WTC11 (cell line): Measurements from ENCODE around the gene OGFOD3.

Source experiments
- ATF6 ChIP-seq: sonication (generic); formaldehyde crosslinking; IDR thresholded peaks from 2 replicates; pipeline ENCODE4 v1.8.1; 2023; ENCODE audit warnings: mild to moderate bottlenecking, missing genetic modification reagents
- CDX4 ChIP-seq: fragments of 250-450 bp; sonication (Bioruptor Pico); IDR thresholded peaks from 2 replicates; pipeline ENCODE4 v1.9.0; 2021; ENCODE audit warnings: moderate library complexity, mild to moderate bottlenecking, inconsistent platforms, borderline replicate concordance
- CTCF ChIP-seq: fragments of 200-600 bp; IDR thresholded peaks from 2 replicates; pipeline ENCODE4 v1.8.0; 2022; ENCODE audit warnings: antibody characterized with exemption
- HMGA2 ChIP-seq: fragments of 250-450 bp; sonication (Bioruptor Pico); IDR thresholded peaks from 2 replicates; pipeline ENCODE4 v1.4.0; 2021; ENCODE audit warnings: mild to moderate bottlenecking, moderate library complexity
- MYBL2 ChIP-seq: sonication (generic); formaldehyde crosslinking; IDR thresholded peaks from 2 replicates; pipeline ENCODE4 v1.8.1; 2023; ENCODE audit warnings: mild to moderate bottlenecking, moderate library complexity, missing genetic modification reagents
- PRDM15 ChIP-seq: sonication (generic); formaldehyde crosslinking; IDR thresholded peaks from 2 replicates; pipeline ENCODE4 v1.8.0; 2022; ENCODE audit warnings: missing genetic modification reagents
- STAT6 ChIP-seq: sonication (generic); formaldehyde crosslinking; conservative IDR thresholded peaks from 2 replicates; pipeline ENCODE4 v1.8.1; 2023; ENCODE audit warnings: mild to moderate bottlenecking, low read depth, missing genetic modification reagents, moderate library complexity
- TP53 ChIP-seq: sonication (generic); formaldehyde crosslinking; IDR thresholded peaks from 2 replicates; pipeline ENCODE4 v1.8.1; 2023; ENCODE audit warnings: mild to moderate bottlenecking, missing genetic modification reagents

- TF ChIP-seq TP53 (CRISPR knock-in tag) (no peak), CTCF (no peak), PRDM15 (CRISPR knock-in tag) (no peak), STAT6 (CRISPR knock-in tag) (no peak), HMGA2 (CRISPR knock-in tag) (no peak), ATF6 (CRISPR knock-in tag) (no peak), MYBL2 (CRISPR knock-in tag) (no peak), CDX4 (CRISPR knock-in tag) (no peak)
Measured at GRCh38 chr17:82351254-82351712, 67.1 kb downstream of the OGFOD3 start.
